GM19463 (cell line): ENCODE results near the gene CDC42EP4.
"Not testable (repeated sequence)": the region's sequence is repeated elsewhere in the genome, so short reads cannot be mapped to it uniquely, and the experiment has no call there.

Experiments used
- ATAC-seq: cut with Tn5 transposase; IDR thresholded peaks from one replicate; pipeline ENCODE4 v1.9.1; 2021; ENCODE audit warnings: mild to moderate bottlenecking, moderate library complexity; ENCODE audit not compliant: unreplicated experiment

Gene CDC42EP4

GRCh38 chr17:73281928-73282327 is 29.9 kb downstream of the CDC42EP4 start:
- ATAC-seq = peak; percentile 93

- ATAC-seq = no peak
Measured at GRCh38 chr17:73280191-73280590, 31.6 kb downstream of the CDC42EP4 start.

- no peak for ATAC-seq
Measured at GRCh38 chr17:73279704-73280103, 32.1 kb downstream of the CDC42EP4 start.

GRCh38 chr17:73278465-73279453 is 33.0 kb downstream of the CDC42EP4 start:
- ATAC-seq = no peak

- ATAC-seq = no peak
Measured at GRCh38 chr17:73278049-73278464, 33.7 kb downstream of the CDC42EP4 start.

GRCh38 chr17:73274490-73274889 is 37.3 kb downstream of the CDC42EP4 start:
- ATAC-seq = no peak

GRCh38 chr17:73272906-73273218 is 38.9 kb downstream of the CDC42EP4 start:
- ATAC-seq = no peak

GRCh38 chr17:73271072-73271471 is 40.7 kb downstream of the CDC42EP4 start:
- ATAC-seq = peak; percentile 97

- no peak for ATAC-seq
Measured at GRCh38 chr17:73269791-73270190, 42.0 kb downstream of the CDC42EP4 start.

- ATAC-seq = no peak
Measured at GRCh38 chr17:73269329-73269615, 42.5 kb downstream of the CDC42EP4 start.

- ATAC-seq = no peak
Measured at GRCh38 chr17:73268582-73269328, 43.0 kb downstream of the CDC42EP4 start.

GRCh38 chr17:73267648-73268537 is 43.9 kb downstream of the CDC42EP4 start:
- ATAC-seq = no peak

- ATAC-seq = no peak
Measured at GRCh38 chr17:73266796-73267195, 45.0 kb downstream of the CDC42EP4 start.

GRCh38 chr17:73265646-73266640 is 45.9 kb downstream of the CDC42EP4 start:
- no peak for ATAC-seq

GRCh38 chr17:73264448-73264847 is 47.4 kb downstream of the CDC42EP4 start:
- not testable (repeated sequence) for ATAC-seq

- no peak for ATAC-seq
Measured at GRCh38 chr17:73262676-73263642, 48.8 kb downstream of the CDC42EP4 start.

GRCh38 chr17:73261952-73262675 is 49.7 kb downstream of the CDC42EP4 start:
- no peak for ATAC-seq

GRCh38 chr17:73261617-73261951 is 50.2 kb downstream of the CDC42EP4 start, which contains the start of gene CPSF4L:
Gene CPSF4L (minus strand): TSS chr17:73261880. CDS start chr17:73261818, 62 bp downstream.
- ATAC-seq = no peak
